WTC11 (cell line): ENCODE measurements around the gene ASB14. TPM values are rescaled to one million over a fixed set of nuclear protein-coding genes. Genes with fewer than 3 reads are reported as not detected.

Source experiments
- ATAC-seq: fragments of 200-7000 bp; cut with Tn5 transposase; 2 replicates; pipeline ENCODE4 v1.10.0; 2021; ENCODE audit warnings: mild to moderate bottlenecking, moderate library complexity
- CTCF ChIA-PET: fragments of 300-600 bp; sonication (Branson Sonifier 250); formaldehyde crosslinking; loops from one replicate; lab custom pipeline; 2021; ENCODE audit warnings: antibody characterized with exemption; lab: Charles Lee
- POLR2A ChIA-PET: fragments of 350-600 bp; sonication (Branson Sonifier 250); formaldehyde crosslinking; loops from one replicate; lab custom pipeline; 2021; ENCODE audit warnings: antibody characterized with exemption; lab: Charles Lee
- DNase-seq: peaks from one replicate; pipeline ENCODE4 v3.0.0; 2021; ENCODE audit warnings: low spot score
- H3K27ac Mint-ChIP-seq: 2 replicates; pipeline ENCODE4 v1.8.0; 2021; ENCODE audit warnings: mixed read lengths
- H3K27me3 Mint-ChIP-seq: 2 replicates; pipeline ENCODE4 v1.8.0; 2021; ENCODE audit warnings: low read depth, mild to moderate bottlenecking, moderate library complexity, mixed read lengths
- H3K36me3 Mint-ChIP-seq: 2 replicates; pipeline ENCODE4 v1.8.0; 2021; ENCODE audit warnings: mixed read lengths
- H3K4me1 Mint-ChIP-seq: 2 replicates; pipeline ENCODE4 v1.8.0; 2022; ENCODE audit warnings: mixed read lengths
- H3K4me3 Mint-ChIP-seq: 2 replicates; pipeline ENCODE4 v1.8.0; 2021; ENCODE audit warnings: mild to moderate bottlenecking, moderate library complexity, mixed read lengths
- H3K9me3 Mint-ChIP-seq: 2 replicates; pipeline ENCODE4 v1.8.0; 2021; ENCODE audit warnings: mixed read lengths
- CBFB ChIP-seq: sonication (generic); formaldehyde crosslinking; IDR thresholded peaks from 2 replicates; pipeline ENCODE4 v1.8.1; 2022; ENCODE audit warnings: mild to moderate bottlenecking, low read depth, missing genetic modification reagents
- CDX4 ChIP-seq: fragments of 250-450 bp; sonication (Bioruptor Pico); IDR thresholded peaks from 2 replicates; pipeline ENCODE4 v1.9.0; 2021; ENCODE audit warnings: moderate library complexity, mild to moderate bottlenecking, inconsistent platforms, borderline replicate concordance
- CREM ChIP-seq: sonication (generic); formaldehyde crosslinking; IDR thresholded peaks from 2 replicates; pipeline ENCODE4 v1.8.1; 2022; ENCODE audit warnings: mild to moderate bottlenecking, missing genetic modification reagents, moderate library complexity
- ELF4 ChIP-seq: sonication (generic); formaldehyde crosslinking; IDR thresholded peaks from 2 replicates; pipeline ENCODE4 v1.8.1; 2022; ENCODE audit warnings: low read depth, mild to moderate bottlenecking, moderate library complexity, missing genetic modification reagents
- ESRRA ChIP-seq: sonication (generic); formaldehyde crosslinking; IDR thresholded peaks from 2 replicates; pipeline ENCODE4 v1.8.1; 2022; ENCODE audit warnings: mild to moderate bottlenecking, missing genetic modification reagents, borderline replicate concordance
- FOXJ3 ChIP-seq: sonication (generic); formaldehyde crosslinking; IDR thresholded peaks from 2 replicates; pipeline ENCODE4 v1.9.0; 2021; ENCODE audit warnings: missing genetic modification reagents, mild to moderate bottlenecking, borderline replicate concordance
- FOXK1 ChIP-seq: sonication (generic); formaldehyde crosslinking; IDR thresholded peaks from 2 replicates; pipeline ENCODE4 v1.8.0; 2022; ENCODE audit warnings: mild to moderate bottlenecking, moderate library complexity, missing genetic modification reagents
- FOXP1 ChIP-seq: sonication (generic); formaldehyde crosslinking; IDR thresholded peaks from 2 replicates; pipeline ENCODE4 v1.8.0; 2022; ENCODE audit warnings: missing genetic modification reagents, mild to moderate bottlenecking, moderate library complexity, borderline replicate concordance
- GABPB1 ChIP-seq: sonication (generic); formaldehyde crosslinking; IDR thresholded peaks from 2 replicates; pipeline ENCODE4 v1.8.1; 2023; ENCODE audit warnings: mild to moderate bottlenecking, missing genetic modification reagents
- JUN ChIP-seq: sonication (generic); formaldehyde crosslinking; IDR thresholded peaks from 2 replicates; pipeline ENCODE4 v1.8.0; 2023; ENCODE audit warnings: mild to moderate bottlenecking, missing genetic modification reagents
- NFATC4 ChIP-seq: fragments of 250-450 bp; sonication (Bioruptor Pico); IDR thresholded peaks from 2 replicates; pipeline ENCODE4 v1.9.0; 2021; ENCODE audit warnings: mild to moderate bottlenecking
- OVOL2 ChIP-seq: fragments of 250-450 bp; sonication (Bioruptor Pico); IDR thresholded peaks from 2 replicates; pipeline ENCODE4 v1.9.0; 2021; ENCODE audit warnings: mild to moderate bottlenecking, borderline replicate concordance
- PREB ChIP-seq: sonication (generic); formaldehyde crosslinking; IDR thresholded peaks from 2 replicates; pipeline ENCODE4 v1.8.1; 2022; ENCODE audit warnings: mild to moderate bottlenecking, missing genetic modification reagents, moderate library complexity, borderline replicate concordance
- PRRX2 ChIP-seq: fragments of 250-450 bp; sonication (Bioruptor Pico); IDR thresholded peaks from 2 replicates; pipeline ENCODE4 v1.8.0; 2021; ENCODE audit warnings: mild to moderate bottlenecking
- RORB ChIP-seq: fragments of 250-450 bp; sonication (Bioruptor Pico); IDR thresholded peaks from 2 replicates; pipeline ENCODE4 v1.9.0; 2021; ENCODE audit warnings: mild to moderate bottlenecking
- SMAD3 ChIP-seq: sonication (generic); formaldehyde crosslinking; IDR thresholded peaks from 2 replicates; pipeline ENCODE4 v1.8.0; 2022; ENCODE audit warnings: missing genetic modification reagents, mild to moderate bottlenecking, borderline replicate concordance
- SP1 ChIP-seq: sonication (generic); formaldehyde crosslinking; conservative IDR thresholded peaks from 2 replicates; pipeline ENCODE4 v1.8.1; 2022; ENCODE audit warnings: missing genetic modification reagents
- ZNF232 ChIP-seq: sonication (generic); formaldehyde crosslinking; IDR thresholded peaks from 2 replicates; pipeline ENCODE4 v1.8.0; 2022; ENCODE audit warnings: mild to moderate bottlenecking, missing genetic modification reagents
- ZNF416 ChIP-seq: fragments of 250-450 bp; sonication (Bioruptor Pico); IDR thresholded peaks from 2 replicates; pipeline ENCODE4 v1.9.0; 2021; ENCODE audit warnings: mild to moderate bottlenecking, inconsistent platforms
- total RNA-seq: library from RNA; stranded (reverse); gene quantifications from 3 replicates; pipeline ENCODE4 v1.2.3, GENCODE V29; 2021
- TF ChIP-seq, protein P1 (sequence below): fragments of 250-450 bp; sonication (Bioruptor Pico); conservative IDR thresholded peaks from 2 replicates; pipeline ENCODE4 v1.9.0; 2021; ENCODE audit warnings: mild to moderate bottlenecking
- TF ChIP-seq, protein P2 (sequence below): sonication (generic); formaldehyde crosslinking; IDR thresholded peaks from 2 replicates; pipeline ENCODE4 v1.8.0; 2023; ENCODE audit warnings: mild to moderate bottlenecking, missing genetic modification reagents
- TF ChIP-seq, protein P3 (sequence below): sonication (generic); formaldehyde crosslinking; IDR thresholded peaks from 2 replicates; pipeline ENCODE4 v1.8.0; 2023; ENCODE audit warnings: missing genetic modification reagents
- TF ChIP-seq, protein P4 (sequence below): sonication (generic); formaldehyde crosslinking; IDR thresholded peaks from 2 replicates; pipeline ENCODE4 v1.8.1; 2023; ENCODE audit warnings: mild to moderate bottlenecking, missing genetic modification reagents

Gene ASB14
- total RNA-seq, 1 experiment from 2014 or later: not detected

GRCh38 chr3:57256844-57257243 lies 35.6 kb downstream of the ASB14 start:
- no peak for TF ChIP-seq NFATC4 (CRISPR knock-in tag)
- TF ChIP-seq ZNF232: no peak
- TF ChIP-seq PREB (CRISPR knock-in tag): no peak
- TF ChIP-seq GABPB1 (CRISPR knock-in tag): no peak
- TF ChIP-seq, protein P1, sequence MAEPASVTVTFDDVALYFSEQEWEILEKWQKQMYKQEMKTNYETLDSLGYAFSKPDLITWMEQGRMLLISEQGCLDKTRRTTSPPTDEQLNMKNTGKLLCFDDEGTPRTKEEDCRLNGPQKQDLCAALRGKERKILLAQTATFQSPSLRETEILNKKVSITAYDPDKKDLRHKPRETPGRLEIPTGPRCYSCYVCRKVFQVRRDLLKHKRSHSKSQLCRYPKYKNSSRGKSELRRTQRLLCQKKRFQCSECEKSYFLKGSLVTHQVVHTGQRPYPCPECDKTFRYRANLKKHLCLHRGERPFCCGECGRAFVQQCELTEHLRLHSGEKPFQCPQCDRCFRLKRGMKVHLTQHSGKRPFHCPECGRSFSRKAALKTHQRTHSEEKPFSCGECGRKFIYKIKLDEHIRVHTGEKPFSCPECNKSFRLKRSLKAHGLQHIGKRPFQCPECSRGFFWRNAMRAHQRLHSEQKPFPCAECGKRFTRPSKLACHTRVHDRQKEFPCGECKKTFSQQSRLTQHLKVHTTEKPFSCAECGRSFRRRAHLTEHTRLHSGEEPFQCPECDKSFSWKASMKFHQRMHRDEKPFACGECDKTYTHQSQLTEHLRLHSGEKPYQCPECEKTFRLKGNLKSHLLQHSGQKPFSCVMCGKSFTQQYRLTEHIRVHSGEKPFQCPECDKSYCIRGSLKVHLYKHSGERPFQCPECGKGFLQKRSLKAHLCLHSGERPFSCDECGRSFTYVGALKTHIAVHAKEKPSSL (CRISPR knock-in tag): no peak
- no peak for TF ChIP-seq JUN (CRISPR knock-in tag)
- TF ChIP-seq, protein P2, sequence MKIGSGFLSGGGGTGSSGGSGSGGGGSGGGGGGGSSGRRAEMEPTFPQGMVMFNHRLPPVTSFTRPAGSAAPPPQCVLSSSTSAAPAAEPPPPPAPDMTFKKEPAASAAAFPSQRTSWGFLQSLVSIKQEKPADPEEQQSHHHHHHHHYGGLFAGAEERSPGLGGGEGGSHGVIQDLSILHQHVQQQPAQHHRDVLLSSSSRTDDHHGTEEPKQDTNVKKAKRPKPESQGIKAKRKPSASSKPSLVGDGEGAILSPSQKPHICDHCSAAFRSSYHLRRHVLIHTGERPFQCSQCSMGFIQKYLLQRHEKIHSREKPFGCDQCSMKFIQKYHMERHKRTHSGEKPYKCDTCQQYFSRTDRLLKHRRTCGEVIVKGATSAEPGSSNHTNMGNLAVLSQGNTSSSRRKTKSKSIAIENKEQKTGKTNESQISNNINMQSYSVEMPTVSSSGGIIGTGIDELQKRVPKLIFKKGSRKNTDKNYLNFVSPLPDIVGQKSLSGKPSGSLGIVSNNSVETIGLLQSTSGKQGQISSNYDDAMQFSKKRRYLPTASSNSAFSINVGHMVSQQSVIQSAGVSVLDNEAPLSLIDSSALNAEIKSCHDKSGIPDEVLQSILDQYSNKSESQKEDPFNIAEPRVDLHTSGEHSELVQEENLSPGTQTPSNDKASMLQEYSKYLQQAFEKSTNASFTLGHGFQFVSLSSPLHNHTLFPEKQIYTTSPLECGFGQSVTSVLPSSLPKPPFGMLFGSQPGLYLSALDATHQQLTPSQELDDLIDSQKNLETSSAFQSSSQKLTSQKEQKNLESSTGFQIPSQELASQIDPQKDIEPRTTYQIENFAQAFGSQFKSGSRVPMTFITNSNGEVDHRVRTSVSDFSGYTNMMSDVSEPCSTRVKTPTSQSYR (CRISPR knock-in tag): no peak
- no peak for TF ChIP-seq SMAD3
- TF ChIP-seq ELF4 (CRISPR knock-in tag): no peak
- no peak for TF ChIP-seq FOXK1 (CRISPR knock-in tag)
- TF ChIP-seq FOXP1 (CRISPR knock-in tag): no peak
- TF ChIP-seq, all 79 proteins: peak for 0
- Mint-ChIP-seq H3K36me3 (peaks cover 36% of the 10 kb centered on the region), H3K27ac (no peak overlapping the region), H3K4me1 (no peaks in the 10 kb centered on the region), H3K9me3 (peaks cover 4% of the 10 kb centered on the region), H3K27me3 (no peaks in the 10 kb centered on the region), H3K4me3 (no peak overlapping the region)
- ChIA-PET POLR2A (no interaction called here), CTCF (interaction anchor here (1.0 to 1.2 kb wide), 2 partner anchors 77 to 141 kb away, joined by 3 to 4 read pairs; no protein-coding TSS in a partner anchor)
- no peak for ATAC-seq
- no peak for DNase-seq

GRCh38 chr3:57252404-57252803 lies 40.1 kb downstream of the ASB14 start:
- ATAC-seq (no peak), DNase-seq (no peak)
- Mint-ChIP-seq H3K36me3 (peaks cover 20% of the 10 kb centered on the region), H3K27ac (peak overlapping the region; percentile 16; the same call in 1 of the 2 replicates), H3K4me1 (no peaks in the 10 kb centered on the region), H3K9me3 (no peaks in the 10 kb centered on the region), H3K27me3 (no peaks in the 10 kb centered on the region), H3K4me3 (no peak overlapping the region)
- ChIA-PET CTCF (no interaction called here), POLR2A (no interaction called here)
- TF ChIP-seq SP1 (CRISPR knock-in tag) (no peak), CDX4 (CRISPR knock-in tag) (no peak), OVOL2 (CRISPR knock-in tag) (no peak), CBFB (CRISPR knock-in tag) (no peak), ZNF416 (CRISPR knock-in tag) (no peak), ESRRA (CRISPR knock-in tag) (no peak), CREM (no peak), FOXJ3 (no peak), RORB (CRISPR knock-in tag) (no peak), NFATC4 (CRISPR knock-in tag) (no peak), JUN (CRISPR knock-in tag) (no peak), PRRX2 (CRISPR knock-in tag) (no peak)
- TF ChIP-seq, protein P3, sequence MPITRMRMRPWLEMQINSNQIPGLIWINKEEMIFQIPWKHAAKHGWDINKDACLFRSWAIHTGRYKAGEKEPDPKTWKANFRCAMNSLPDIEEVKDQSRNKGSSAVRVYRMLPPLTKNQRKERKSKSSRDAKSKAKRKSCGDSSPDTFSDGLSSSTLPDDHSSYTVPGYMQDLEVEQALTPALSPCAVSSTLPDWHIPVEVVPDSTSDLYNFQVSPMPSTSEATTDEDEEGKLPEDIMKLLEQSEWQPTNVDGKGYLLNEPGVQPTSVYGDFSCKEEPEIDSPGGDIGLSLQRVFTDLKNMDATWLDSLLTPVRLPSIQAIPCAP (CRISPR knock-in tag): no peak
- TF ChIP-seq, protein P4, sequence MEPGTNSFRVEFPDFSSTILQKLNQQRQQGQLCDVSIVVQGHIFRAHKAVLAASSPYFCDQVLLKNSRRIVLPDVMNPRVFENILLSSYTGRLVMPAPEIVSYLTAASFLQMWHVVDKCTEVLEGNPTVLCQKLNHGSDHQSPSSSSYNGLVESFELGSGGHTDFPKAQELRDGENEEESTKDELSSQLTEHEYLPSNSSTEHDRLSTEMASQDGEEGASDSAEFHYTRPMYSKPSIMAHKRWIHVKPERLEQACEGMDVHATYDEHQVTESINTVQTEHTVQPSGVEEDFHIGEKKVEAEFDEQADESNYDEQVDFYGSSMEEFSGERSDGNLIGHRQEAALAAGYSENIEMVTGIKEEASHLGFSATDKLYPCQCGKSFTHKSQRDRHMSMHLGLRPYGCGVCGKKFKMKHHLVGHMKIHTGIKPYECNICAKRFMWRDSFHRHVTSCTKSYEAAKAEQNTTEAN (CRISPR knock-in tag): no peak
